ENCODE results near the gene MAPK1.

The MAPK1 gene

DNA sequence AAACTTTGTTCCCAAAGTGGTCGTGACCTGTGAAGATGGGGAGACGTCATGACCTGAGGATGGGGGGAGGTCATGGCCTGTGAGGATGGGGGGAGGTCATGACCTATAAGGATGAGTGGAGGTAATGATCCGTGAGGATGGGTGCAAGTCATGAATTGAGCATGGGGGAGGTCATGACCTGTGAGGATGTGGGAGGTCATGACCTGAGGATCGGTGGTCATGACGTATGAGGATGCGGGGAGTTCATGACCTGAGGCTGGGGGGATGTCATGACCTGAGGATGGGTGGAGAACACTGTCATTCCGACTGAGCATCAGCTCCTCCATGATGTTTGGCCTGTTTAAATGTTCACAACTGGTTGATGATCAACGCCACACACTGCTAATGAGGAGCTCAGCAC, 157.8 kb downstream of the MAPK1 start:
- no peaks in the 10 kb centered on the region for H4K20me1 ChIP-seq (ENCODE audit: low read depth, low read length)
- H3K4me3 ChIP-seq (ENCODE audit: insufficient read depth, low read length, poor library complexity, severe bottlenecking): no peak overlapping the region
- no peaks in the 10 kb centered on the region for H3K9me3 ChIP-seq (ENCODE audit: insufficient read depth, low read length)
- H3K27me3 ChIP-seq (ENCODE audit: low read length): no peaks in the 10 kb centered on the region
- no peaks in the 10 kb centered on the region for H3K36me3 ChIP-seq (ENCODE audit: low read length)
- no peaks in the 10 kb centered on the region for H3K9me2 ChIP-seq (replicated peaks; ENCODE audit: insufficient read depth, low read length)
- H3F3A ChIP-seq (ENCODE audit: insufficient read depth): no peaks in the 10 kb centered on the region
- H3K4me2 ChIP-seq (ENCODE audit: low read depth, low read length, poor library complexity, severe bottlenecking): no peak overlapping the region
- no peaks in the 10 kb centered on the region for H3K79me2 ChIP-seq (ENCODE audit: insufficient read depth, low read length)
- TF ChIP-seq EZH2phosphoT487 (conservative IDR thresholded peaks at IDR 0.05; ENCODE audit: low read length): no peak
- TF ChIP-seq, protein P1, sequence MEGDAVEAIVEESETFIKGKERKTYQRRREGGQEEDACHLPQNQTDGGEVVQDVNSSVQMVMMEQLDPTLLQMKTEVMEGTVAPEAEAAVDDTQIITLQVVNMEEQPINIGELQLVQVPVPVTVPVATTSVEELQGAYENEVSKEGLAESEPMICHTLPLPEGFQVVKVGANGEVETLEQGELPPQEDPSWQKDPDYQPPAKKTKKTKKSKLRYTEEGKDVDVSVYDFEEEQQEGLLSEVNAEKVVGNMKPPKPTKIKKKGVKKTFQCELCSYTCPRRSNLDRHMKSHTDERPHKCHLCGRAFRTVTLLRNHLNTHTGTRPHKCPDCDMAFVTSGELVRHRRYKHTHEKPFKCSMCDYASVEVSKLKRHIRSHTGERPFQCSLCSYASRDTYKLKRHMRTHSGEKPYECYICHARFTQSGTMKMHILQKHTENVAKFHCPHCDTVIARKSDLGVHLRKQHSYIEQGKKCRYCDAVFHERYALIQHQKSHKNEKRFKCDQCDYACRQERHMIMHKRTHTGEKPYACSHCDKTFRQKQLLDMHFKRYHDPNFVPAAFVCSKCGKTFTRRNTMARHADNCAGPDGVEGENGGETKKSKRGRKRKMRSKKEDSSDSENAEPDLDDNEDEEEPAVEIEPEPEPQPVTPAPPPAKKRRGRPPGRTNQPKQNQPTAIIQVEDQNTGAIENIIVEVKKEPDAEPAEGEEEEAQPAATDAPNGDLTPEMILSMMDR (IDR thresholded peaks at IDR 0.05; ENCODE audit: insufficient read depth, low read length, poor library complexity, severe bottlenecking): no peak
- H3K27ac ChIP-seq (ENCODE audit: low read depth, low read length): no peak overlapping the region
- no peak overlapping the region for H2AFZ ChIP-seq (ENCODE audit: low read depth, low read length, severe bottlenecking)
- H3K9ac ChIP-seq (ENCODE audit: low read length): no peak overlapping the region

DNA sequence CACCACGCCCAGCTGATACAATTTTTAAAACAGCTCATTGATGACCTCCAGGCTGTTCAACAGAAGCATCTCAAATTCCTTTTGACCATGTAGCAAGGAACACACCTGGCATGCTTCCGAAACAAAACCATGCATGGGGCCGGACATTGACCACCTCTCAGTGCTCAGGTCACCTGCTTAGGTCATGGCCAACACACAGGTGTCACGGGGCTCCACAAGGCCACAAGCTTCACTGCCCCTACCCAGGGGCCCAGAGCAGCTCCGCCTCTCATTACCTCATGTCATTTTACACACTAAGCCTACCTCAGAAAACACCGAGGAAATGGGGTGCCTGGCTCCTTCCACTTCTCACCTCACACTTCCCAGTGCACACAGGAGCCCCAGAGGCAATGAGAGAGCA, 158.5 kb downstream of the MAPK1 start:
- TF ChIP-seq, protein P1 (IDR thresholded peaks at IDR 0.05; ENCODE audit: insufficient read depth, low read length, poor library complexity, severe bottlenecking): no peak
- no peak for TF ChIP-seq EZH2phosphoT487 (conservative IDR thresholded peaks at IDR 0.05; ENCODE audit: low read length)
- Histone ChIP-seq H3K9me2 (replicated peaks; ENCODE audit: insufficient read depth, low read length) (no peaks in the 10 kb centered on the region), H3K4me3 (ENCODE audit: insufficient read depth, low read length, poor library complexity, severe bottlenecking) (no peak overlapping the region), H3K36me3 (ENCODE audit: low read length) (no peaks in the 10 kb centered on the region), H4K20me1 (ENCODE audit: low read depth, low read length) (no peaks in the 10 kb centered on the region), H3K79me2 (ENCODE audit: insufficient read depth, low read length) (no peaks in the 10 kb centered on the region), H3K9me3 (ENCODE audit: insufficient read depth, low read length) (no peaks in the 10 kb centered on the region), H3K27me3 (ENCODE audit: low read length) (no peaks in the 10 kb centered on the region), H3F3A (ENCODE audit: insufficient read depth) (no peaks in the 10 kb centered on the region), H3K27ac (ENCODE audit: low read depth, low read length) (no peak overlapping the region), H3K4me2 (ENCODE audit: low read depth, low read length, poor library complexity, severe bottlenecking) (no peak overlapping the region), H2AFZ (ENCODE audit: low read depth, low read length, severe bottlenecking) (no peak overlapping the region), H3K9ac (ENCODE audit: low read length) (no peak overlapping the region)

DNA sequence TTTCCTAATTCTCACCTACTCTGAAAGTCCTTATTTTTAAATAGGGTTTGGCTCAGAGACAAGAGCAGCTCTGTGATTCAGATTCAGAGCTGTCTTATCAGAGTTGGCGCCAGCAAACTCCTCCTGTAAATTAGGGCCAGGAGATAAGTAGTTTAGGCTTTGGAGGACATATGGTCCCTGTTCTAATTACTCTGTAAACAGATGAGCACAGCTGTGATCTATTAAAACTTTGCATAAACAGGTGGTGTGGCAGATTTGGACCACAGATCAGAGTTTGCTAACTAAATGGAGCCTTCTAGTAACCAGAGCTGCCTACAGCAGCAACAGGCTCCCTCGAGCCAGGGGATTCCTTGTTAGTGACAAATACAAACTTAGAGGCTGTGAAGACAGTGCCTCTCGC, 159.8 kb downstream of the MAPK1 start:
- H3K27ac ChIP-seq (ENCODE audit: low read depth, low read length): no peak overlapping the region
- H3K36me3 ChIP-seq (ENCODE audit: low read length): no peaks in the 10 kb centered on the region
- H2AFZ ChIP-seq (ENCODE audit: low read depth, low read length, severe bottlenecking): no peak overlapping the region
- H4K20me1 ChIP-seq (ENCODE audit: low read depth, low read length): no peaks in the 10 kb centered on the region
- H3K4me2 ChIP-seq (ENCODE audit: low read depth, low read length, poor library complexity, severe bottlenecking): no peak overlapping the region
- no peaks in the 10 kb centered on the region for H3F3A ChIP-seq (ENCODE audit: insufficient read depth)
- no peak overlapping the region for H3K9ac ChIP-seq (ENCODE audit: low read length)
- no peaks in the 10 kb centered on the region for H3K27me3 ChIP-seq (ENCODE audit: low read length)
- H3K79me2 ChIP-seq (ENCODE audit: insufficient read depth, low read length): no peaks in the 10 kb centered on the region
- no peaks in the 10 kb centered on the region for H3K9me3 ChIP-seq (ENCODE audit: insufficient read depth, low read length)
- TF ChIP-seq, protein P1 (IDR thresholded peaks at IDR 0.05; ENCODE audit: insufficient read depth, low read length, poor library complexity, severe bottlenecking): no peak
- TF ChIP-seq EZH2phosphoT487 (conservative IDR thresholded peaks at IDR 0.05; ENCODE audit: low read length): no peak
- H3K4me3 ChIP-seq (ENCODE audit: insufficient read depth, low read length, poor library complexity, severe bottlenecking): no peak overlapping the region
- H3K9me2 ChIP-seq (replicated peaks; ENCODE audit: insufficient read depth, low read length): no peaks in the 10 kb centered on the region
